OCI-M2 (cell line): ENCODE results near the gene CR1.
A peak's percentile ranks its signal among the peaks of the same experiment; 100 is the strongest.
"Not testable (repeated sequence)": the region's sequence is repeated elsewhere in the genome, so short reads cannot be mapped to it uniquely, and the experiment has no call there.

Experiments
- DNase-seq: peaks from one replicate; lab custom pipeline; 2025; ENCODE audit not compliant: unreplicated experiment; lab: John Stamatoyannopoulos, UW

CR1 gene

GRCh38 chr1:207579436-207579799 is 83.5 kb downstream of the CR1 start:
- DNase-seq, result peak; percentile 26

- DNase-seq, result no peak
These were observed 85.7 kb downstream of the CR1 start for GRCh38 chr1:207581496-207582153.

GRCh38 chr1:207589506-207589905 is 93.5 kb downstream of the CR1 start:
- not testable (repeated sequence) for DNase-seq

- not testable (repeated sequence) for DNase-seq
These were observed 95.2 kb downstream of the CR1 start for GRCh38 chr1:207591205-207591604.

- DNase-seq, result not testable (repeated sequence)
These were observed 98.1 kb downstream of the CR1 start for GRCh38 chr1:207594095-207594494.

- DNase-seq, result no peak
These were observed 107.8 kb downstream of the CR1 start for GRCh38 chr1:207603777-207604176.

GRCh38 chr1:207605444-207606361 is 109.7 kb downstream of the CR1 start:
- no peak for DNase-seq

GRCh38 chr1:207606362-207606755 is 110.4 kb downstream of the CR1 start:
- DNase-seq, result no peak

GRCh38 chr1:207612762-207613161 is 116.8 kb downstream of the CR1 start:
- DNase-seq, result no peak

GRCh38 chr1:207619871-207620542 is 124.0 kb downstream of the CR1 start:
- peak; percentile 26 for DNase-seq

GRCh38 chr1:207620543-207620893 is 124.6 kb downstream of the CR1 start:
- no peak for DNase-seq

GRCh38 chr1:207625504-207626071 is 129.6 kb downstream of the CR1 start:
- DNase-seq, result not testable (repeated sequence)

- DNase-seq, result no peak
These were observed 131.0 kb downstream of the CR1 start for GRCh38 chr1:207626972-207627337.

- DNase-seq, result no peak
These were observed 131.5 kb downstream of the CR1 start for GRCh38 chr1:207627496-207627895.

- no peak for DNase-seq
These were observed 132.8 kb downstream of the CR1 start for GRCh38 chr1:207628776-207629175.

GRCh38 chr1:207631137-207631536 is 135.2 kb downstream of the CR1 start:
- DNase-seq, result no peak

GRCh38 chr1:207633226-207633625 is 137.3 kb downstream of the CR1 start:
- no peak for DNase-seq

GRCh38 chr1:207633699-207634289 is 137.8 kb downstream of the CR1 start:
- not testable (repeated sequence) for DNase-seq

- DNase-seq, result not testable (repeated sequence)
These were observed 138.3 kb downstream of the CR1 start for GRCh38 chr1:207634293-207634692.

GRCh38 chr1:207635569-207636186 is 139.7 kb downstream of the CR1 start:
- peak; percentile 60 for DNase-seq
